PFSK-1 (cell line): ENCODE results near the gene SURF1.

Experiments used
- FOXP2 ChIP-seq: optimal IDR thresholded peaks from 2 replicates; pipeline ENCODE3; 2011; ENCODE audit warnings: borderline replicate concordance, control low read depth, inconsistent platforms; ENCODE audit not compliant: insufficient read depth; ENCODE audit errors: extremely low read length, extremely low read depth
- POLR2AphosphoS5 ChIP-seq: IDR thresholded peaks from 2 replicates; pipeline ENCODE4 v1.6.1; 2012; ENCODE audit warnings: low read depth, mild to moderate bottlenecking, control low read depth, low read length, moderate library complexity
- SIN3A ChIP-seq: IDR thresholded peaks from 2 replicates; pipeline ENCODE4 v1.6.1; 2012; ENCODE audit warnings: mild to moderate bottlenecking, low read length, moderate library complexity, borderline replicate concordance; ENCODE audit not compliant: insufficient read depth
- TAF1 ChIP-seq: IDR thresholded peaks from 2 replicates; pipeline ENCODE4 v1.6.1; 2012; ENCODE audit warnings: low read length, control low read depth, borderline replicate concordance; ENCODE audit not compliant: insufficient read depth
- TF ChIP-seq, protein P1 (sequence below), 2 experiments: IDR thresholded peaks; 2 replicates each; pipeline versions ENCODE4 v1.6.1 to v1.8.0; 2011 to 2012; ENCODE audit warnings: low read depth in 2 of 2, low read length in 2 of 2, control low read depth in 1 of 2, inconsistent platforms in 1 of 2, mild to moderate bottlenecking in 1 of 2, moderate library complexity in 1 of 2; ENCODE audit not compliant: insufficient read depth in 1 of 2

The SURF1 gene

DNA sequence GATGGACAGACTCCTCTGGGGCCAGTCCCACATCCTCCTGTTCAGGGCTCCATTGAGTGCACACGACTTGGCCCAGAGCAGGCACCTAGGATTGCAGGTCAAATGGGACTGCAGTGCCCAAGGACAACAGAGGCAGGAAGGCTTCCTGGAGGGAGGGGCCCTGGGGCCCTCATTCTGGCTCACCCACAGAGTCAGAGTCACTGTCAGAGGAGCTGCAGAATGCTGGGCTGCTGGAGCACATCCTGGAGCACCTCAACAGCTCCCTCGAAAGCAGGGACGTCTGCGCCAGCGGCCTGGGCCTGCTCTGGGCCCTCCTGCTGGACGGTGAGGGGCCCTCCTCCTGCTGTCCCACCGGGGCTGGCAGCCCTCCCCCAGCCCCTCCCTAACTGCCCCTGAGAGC, 46.4 kb upstream of the SURF1 start:
- TF ChIP-seq SIN3A (no peak), TAF1 (no peak), POLR2AphosphoS5 (no peak), FOXP2 (no peak)
- TF ChIP-seq, protein P1, sequence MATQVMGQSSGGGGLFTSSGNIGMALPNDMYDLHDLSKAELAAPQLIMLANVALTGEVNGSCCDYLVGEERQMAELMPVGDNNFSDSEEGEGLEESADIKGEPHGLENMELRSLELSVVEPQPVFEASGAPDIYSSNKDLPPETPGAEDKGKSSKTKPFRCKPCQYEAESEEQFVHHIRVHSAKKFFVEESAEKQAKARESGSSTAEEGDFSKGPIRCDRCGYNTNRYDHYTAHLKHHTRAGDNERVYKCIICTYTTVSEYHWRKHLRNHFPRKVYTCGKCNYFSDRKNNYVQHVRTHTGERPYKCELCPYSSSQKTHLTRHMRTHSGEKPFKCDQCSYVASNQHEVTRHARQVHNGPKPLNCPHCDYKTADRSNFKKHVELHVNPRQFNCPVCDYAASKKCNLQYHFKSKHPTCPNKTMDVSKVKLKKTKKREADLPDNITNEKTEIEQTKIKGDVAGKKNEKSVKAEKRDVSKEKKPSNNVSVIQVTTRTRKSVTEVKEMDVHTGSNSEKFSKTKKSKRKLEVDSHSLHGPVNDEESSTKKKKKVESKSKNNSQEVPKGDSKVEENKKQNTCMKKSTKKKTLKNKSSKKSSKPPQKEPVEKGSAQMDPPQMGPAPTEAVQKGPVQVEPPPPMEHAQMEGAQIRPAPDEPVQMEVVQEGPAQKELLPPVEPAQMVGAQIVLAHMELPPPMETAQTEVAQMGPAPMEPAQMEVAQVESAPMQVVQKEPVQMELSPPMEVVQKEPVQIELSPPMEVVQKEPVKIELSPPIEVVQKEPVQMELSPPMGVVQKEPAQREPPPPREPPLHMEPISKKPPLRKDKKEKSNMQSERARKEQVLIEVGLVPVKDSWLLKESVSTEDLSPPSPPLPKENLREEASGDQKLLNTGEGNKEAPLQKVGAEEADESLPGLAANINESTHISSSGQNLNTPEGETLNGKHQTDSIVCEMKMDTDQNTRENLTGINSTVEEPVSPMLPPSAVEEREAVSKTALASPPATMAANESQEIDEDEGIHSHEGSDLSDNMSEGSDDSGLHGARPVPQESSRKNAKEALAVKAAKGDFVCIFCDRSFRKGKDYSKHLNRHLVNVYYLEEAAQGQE (IDR thresholded peaks at IDR 0.05; ENCODE audit: insufficient read depth in 1 of 2, low read depth in 2 of 2, low read length in 2 of 2): no peak

DNA sequence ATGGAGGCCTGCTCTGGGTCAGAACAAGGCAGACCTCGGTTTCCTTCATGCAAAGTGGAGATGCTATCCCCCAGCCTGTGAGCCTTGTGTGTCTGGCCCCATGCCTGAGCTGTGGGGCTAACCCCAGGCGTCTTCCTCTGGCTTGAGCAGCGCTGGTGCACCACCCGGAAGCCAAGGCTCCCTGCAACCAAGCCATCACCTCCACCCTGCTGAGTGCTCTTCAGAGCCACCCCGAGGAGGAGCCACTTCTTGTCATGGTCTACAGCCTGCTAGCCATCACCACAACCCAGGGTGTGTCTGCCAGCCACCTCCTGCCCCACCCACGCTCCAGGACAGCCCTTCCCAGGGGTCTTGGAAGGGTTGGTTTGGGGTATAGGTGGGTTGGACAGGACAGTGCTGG, 45.3 kb upstream of the SURF1 start:
- TF ChIP-seq, protein P1 (IDR thresholded peaks at IDR 0.05; ENCODE audit: insufficient read depth in 1 of 2, low read depth in 2 of 2, low read length in 2 of 2): no peak
- TF ChIP-seq TAF1 (no peak), POLR2AphosphoS5 (no peak), FOXP2 (no peak), SIN3A (no peak)

DNA sequence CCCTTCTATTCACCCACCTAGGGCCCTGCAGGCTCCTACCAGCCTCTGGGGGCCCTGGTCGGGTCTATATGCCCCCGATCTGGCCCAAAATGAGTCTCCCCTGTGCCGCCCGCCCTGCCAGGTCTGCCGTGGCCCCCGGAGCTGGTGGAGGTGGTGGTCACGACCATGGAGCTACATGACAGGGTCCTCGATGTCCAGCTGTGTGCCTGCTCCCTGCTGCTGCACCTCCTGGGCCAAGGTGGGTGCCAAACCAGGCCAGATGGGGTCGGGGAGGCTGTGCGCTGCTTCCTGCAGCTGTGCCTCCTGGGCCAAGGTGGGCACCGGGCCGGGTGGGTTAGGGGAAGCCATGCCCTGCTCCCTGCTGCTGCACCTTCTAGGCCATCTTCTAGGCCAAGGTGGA, 44.0 kb upstream of the SURF1 start:
- TF ChIP-seq SIN3A (no peak), TAF1 (no peak), FOXP2 (no peak), POLR2AphosphoS5 (no peak)
- TF ChIP-seq, protein P1 (IDR thresholded peaks at IDR 0.05; ENCODE audit: insufficient read depth in 1 of 2, low read depth in 2 of 2, low read length in 2 of 2): no peak

DNA sequence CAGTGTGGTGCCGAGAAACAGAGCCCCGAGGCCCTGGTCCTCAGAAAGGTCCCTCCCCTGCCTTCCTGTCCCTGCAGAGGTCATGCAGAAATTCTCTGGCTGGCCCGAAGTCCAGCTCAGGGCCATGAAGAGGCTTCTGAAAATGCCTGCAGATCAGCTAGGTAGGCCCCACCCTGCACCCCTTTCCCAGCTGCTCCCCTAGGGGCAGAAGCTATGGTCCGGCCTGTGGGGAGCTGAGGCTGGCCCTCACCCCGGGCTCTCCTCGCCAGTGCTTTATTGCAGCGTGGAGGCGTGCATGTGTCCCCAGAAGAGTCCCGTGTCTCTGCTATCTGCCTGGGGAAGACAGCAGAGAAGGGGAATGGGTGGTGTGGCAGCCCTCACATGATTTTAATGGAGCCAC, 41.6 kb upstream of the SURF1 start:
- no peak for TF ChIP-seq SIN3A
- no peak for TF ChIP-seq POLR2AphosphoS5
- TF ChIP-seq, protein P1 (IDR thresholded peaks at IDR 0.05; ENCODE audit: insufficient read depth in 1 of 2, low read depth in 2 of 2, low read length in 2 of 2): no peak
- TF ChIP-seq FOXP2: no peak
- TF ChIP-seq TAF1: no peak

DNA sequence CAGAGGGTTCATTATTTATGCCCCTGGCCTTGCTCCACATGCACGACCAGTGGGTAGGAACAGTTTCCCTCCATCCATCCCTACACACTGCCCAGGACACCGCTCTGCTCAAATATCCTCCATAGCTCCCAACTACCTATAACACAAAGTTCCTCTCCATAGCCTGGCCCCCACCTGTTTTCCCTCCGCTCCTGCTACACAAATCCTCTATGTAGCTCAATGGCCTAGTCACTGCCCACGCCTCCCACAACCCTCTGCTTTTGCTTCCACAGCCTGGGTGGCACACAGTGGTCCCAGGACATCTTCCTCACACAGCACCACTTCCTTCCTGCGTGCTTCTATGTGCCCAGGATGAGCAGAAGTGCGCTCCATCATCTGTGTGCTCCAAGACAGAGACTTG, 41.1 kb upstream of the SURF1 start:
- no peak for TF ChIP-seq FOXP2
- TF ChIP-seq POLR2AphosphoS5: no peak
- TF ChIP-seq SIN3A: no peak
- TF ChIP-seq TAF1: no peak
- TF ChIP-seq, protein P1 (IDR thresholded peaks at IDR 0.05; ENCODE audit: insufficient read depth in 1 of 2, low read depth in 2 of 2, low read length in 2 of 2): no peak
